Activated CD8-positive, alpha-beta memory T cell treated with anti-CD3 and anti-CD28 coated beads, Interleukin-2, amount 50 U/mL, for 4 hours (primary cell): ENCODE data around the gene BACH2.
"Not testable (repeated sequence)": the region's sequence is repeated elsewhere in the genome, so short reads cannot be mapped to it uniquely, and the experiment has no call there.

Source experiments
- DNase-seq: peaks from one replicate; pipeline ENCODE4 v3.0.0-alpha.2; 2020

The BACH2 gene

DNA sequence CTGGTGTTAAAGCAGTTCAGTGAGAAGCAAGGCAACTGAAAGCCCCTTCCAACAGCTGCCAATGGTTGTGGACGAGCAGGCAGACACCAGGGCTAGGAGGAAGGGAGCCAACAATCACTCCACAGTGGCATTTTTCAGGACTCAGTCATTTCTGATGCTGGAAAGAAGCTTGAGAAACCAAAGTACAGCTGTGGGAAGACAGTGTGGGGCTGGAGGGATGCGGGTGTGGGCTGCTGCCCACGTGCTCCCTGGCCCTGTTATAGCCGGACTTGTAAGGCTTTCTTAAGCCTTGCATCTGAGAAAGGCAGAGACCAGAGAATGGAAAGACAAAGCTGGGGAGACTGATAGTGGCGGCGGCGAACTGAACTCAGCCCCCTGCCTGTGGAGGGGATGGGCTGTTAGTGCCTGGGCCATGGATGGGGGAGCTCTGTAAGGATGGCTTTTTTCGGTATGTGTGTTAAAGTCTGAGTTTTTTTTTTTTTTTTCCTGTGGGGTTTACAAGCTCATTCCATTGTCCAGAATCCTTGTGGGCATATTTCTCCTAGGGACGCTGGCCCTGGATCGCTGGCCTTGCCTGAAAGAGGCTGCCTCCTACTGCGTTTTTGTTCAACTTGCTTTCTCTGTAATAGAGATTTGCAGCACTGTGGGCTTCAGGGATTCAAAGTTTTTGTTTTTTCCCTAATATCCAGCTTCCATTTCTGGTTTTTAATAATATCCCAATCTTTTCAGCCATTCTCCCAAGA is 310.7 kb downstream of the BACH2 start:
- DNase-seq: no peak

DNA sequence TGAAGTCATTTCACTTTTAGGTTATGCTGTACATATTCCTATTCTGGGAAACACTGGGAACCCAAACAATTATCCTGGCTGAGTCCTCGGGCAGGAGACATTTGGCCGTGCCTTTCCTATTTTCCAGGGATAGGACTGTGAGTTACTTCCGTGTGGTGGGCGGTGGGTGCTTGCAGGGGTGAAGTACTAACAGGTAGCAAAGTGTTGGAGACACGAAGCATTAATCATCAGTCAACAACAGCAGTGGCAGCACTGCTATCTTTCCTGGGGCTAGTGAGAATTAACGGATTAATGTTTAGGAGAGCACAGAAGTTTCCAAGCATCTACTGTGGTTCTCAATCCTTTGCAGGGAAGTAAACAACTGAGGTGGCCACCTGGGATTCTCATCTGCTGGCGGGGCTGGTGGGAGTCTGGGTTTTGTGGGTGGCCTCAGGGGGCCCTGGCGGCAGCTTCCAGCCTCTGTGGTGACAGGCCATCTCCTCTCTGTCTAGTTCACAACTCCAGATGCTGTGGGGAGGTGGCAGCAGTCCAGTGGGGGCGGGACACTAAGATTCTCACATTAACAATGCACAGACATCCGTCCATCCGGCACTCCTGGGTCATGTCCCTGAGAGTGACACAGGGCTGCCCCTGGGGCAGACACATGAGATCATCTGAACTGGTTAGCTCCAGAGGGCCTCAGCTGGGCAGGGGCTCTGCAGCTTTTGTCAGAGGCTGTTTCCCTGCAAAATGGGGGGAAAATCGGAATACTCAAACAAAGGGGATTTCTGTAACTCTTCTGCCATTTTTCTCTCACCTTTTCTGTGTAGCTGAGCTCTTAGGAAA is 311.5 kb downstream of the BACH2 start:
- DNase-seq: no peak

DNA sequence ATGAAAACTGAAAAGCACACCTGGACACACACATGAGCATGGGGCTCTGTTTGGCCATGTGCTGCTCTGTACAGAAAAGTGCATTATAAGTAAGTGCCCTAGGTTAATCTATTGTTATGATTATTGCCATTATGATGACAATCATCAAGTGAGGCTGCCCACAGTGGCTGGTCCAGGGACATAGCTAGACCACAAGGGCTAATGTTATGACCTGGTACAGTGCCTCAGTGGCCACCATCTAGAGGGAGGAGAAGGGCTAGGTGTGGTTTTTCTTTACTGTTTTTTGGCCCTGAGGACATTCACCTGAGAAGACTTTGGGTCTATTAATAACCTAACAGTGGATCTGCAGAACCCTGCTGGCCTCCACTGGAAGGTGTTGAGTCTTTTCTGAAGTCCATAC is 316.3 kb downstream of the BACH2 start:
- DNase-seq: no peak

DNA sequence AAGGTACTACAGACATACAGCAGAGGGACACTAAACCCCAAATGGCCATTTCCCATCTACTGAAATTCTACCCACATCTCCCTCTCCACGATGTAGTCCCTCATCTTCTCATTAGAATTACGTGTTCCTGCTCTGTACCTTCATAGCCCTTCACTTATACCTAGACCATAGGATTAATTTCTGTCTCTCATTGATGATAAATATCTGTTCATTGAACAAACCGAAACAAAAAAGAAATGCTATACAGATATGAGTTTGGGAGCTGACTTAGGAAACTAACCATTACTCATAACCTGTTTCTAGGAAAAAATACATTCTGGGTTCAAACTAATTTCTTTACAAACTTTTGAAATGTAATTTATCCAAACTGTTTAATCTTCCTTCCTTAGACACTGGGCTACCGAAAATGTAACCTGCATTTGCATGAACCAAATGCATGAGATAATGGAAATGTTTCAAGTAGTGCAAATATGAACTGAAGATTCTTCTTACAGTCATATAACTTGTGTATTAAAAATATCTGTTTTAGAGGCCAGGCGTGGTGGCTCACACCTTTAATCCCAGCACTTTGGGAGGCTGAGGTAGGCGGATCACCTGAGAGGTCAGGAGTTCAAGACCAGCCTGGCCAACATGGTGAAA is 317.0 kb downstream of the BACH2 start:
- DNase-seq: no peak

DNA sequence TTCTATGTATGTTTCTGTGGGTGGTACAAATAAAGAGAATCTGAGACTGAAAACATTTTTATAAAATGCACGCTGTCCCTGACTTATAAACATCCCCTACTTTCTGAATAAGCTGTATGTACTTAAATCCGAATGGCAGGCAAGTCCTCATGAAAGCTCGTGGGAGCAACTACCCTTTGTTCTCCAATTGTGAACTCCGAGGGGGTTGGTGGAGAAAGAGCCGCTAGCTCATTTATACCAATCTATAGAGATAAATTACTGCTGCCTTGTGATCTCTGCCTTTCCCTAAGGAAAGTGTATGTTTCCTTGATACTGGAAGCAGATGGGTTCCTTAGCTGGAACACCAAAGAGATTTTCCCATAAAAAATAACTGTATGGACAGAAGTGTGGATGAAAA is 317.9 kb downstream of the BACH2 start:
- no peak for DNase-seq

DNA sequence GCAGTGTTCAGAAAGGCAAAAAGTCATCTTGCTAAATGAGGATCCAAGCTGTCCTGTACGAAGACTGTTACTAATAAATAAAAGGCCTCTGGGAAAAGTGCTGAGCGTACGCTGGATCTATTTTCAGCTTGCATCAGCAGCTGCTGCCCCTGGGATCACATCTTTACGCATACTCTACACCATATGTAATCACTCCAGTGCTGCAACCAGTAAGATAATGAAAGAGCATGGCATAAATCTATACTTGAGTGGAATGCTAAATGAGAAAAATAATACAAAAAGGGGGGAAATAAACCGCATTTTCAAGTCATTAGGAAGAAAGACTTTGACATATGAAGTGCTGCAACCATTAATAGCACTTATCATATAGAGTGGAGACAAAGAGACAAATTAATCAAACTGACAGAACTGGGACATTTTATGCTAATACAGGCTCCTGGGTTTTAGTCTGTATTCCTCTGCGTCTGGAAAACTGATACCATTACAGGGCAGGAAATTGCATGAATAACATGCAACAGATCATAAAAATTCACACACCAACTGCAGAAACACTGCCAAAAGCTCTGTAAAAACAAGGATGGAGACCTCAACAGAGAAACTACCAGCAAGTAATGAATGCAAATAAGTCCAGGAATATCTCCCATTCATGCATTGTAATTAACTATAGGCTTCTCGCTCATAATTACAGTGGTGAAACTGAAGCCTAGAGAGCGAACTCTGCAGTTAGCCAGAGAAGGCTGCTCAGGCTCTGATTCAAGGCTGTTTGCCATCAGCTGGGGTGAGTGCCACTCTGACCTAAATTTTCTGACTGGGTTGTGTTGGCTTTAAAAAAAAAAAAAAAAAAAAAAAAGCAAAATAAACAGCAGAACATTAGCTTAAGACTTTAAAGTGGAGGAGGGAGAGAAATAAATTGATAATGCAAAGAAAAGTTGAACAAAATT is 318.6 kb downstream of the BACH2 start:
- no peak for DNase-seq

DNA sequence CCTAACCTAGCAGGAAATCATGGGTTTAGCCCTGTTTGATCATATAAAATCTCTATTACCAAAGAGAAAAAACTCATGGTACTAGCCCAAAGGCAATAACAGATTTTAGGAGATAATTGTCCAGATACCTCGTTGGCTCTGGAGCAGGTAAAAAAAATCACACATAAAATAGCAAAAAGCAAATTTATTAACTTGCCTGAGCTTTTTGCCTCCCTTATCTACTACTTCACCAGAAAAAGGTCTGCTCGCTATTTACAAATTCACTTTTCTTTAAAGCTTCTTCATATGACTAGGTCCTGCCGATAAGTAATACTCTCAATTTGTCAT is 320.0 kb downstream of the BACH2 start:
- no peak for DNase-seq

DNA sequence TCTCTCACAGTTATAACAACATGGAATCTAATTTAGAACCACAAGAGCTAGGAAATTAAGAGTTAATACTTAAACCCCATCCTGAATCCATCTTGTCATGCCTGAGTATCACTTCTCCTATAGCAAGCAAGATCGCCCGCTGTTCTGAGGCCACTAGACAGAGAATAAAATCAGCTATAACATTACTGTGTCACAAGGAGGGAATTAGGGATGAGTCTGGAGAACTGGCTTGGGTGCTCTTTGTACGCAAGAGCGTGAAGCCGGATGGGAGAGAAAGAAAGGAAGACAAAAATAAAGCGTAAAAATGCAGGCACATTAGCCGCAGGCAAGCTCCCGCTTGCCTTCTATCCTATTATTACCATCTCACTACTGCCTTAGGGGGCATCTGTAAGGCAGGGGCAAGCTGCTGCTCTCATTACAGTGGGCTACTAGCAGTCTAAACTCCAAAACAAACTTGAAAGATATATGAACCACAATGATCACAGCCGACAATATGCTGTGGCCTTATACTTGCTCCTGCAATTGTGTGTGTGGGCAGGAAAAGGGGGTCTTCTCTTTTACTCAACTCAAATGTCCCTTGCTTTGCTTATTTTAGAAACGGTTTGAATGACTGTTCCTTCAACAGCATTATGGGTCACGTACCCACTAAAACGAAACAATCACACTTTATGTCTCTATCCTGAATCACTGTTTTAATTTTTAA is 320.5 kb downstream of the BACH2 start:
- DNase-seq: no peak

DNA sequence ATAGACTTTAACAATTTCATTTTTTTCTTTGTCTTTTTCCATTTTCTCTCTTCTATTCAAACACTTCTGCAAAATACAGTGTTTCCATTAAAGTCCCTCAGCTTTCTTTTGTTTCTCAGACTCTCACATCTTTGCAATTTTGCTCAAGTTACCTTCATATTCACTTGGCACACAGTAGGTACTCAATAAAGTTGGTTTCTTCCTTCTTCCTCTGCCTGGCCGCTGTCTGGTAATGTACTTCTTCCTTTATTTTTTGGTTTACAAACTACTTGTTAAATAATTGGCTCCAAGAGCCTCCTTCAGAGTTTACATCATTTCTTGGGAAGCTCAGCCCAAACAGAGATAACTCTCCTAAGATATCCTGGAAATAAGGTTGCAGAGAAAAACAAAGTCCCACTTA is 321.3 kb downstream of the BACH2 start:
- no peak for DNase-seq

DNA sequence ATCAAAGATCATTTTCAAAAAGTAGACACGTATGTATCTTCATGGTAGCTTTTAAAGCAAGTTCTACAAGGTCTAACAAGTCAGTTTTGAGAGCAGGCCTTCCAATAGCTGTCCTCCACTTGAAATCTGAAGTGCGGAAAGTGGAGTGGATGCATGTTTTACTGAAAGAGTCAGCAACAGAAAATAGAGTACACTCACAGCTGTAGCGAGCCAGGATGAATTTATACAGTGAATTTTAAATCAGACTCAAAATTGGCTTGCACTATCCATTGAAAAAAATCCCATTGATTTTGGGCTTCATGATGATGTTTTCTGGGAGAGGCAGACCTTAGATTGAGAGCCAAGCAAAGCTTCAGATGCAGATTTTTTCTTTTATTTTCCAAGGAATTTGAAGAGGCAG is 321.8 kb downstream of the BACH2 start:
- no peak for DNase-seq

DNA sequence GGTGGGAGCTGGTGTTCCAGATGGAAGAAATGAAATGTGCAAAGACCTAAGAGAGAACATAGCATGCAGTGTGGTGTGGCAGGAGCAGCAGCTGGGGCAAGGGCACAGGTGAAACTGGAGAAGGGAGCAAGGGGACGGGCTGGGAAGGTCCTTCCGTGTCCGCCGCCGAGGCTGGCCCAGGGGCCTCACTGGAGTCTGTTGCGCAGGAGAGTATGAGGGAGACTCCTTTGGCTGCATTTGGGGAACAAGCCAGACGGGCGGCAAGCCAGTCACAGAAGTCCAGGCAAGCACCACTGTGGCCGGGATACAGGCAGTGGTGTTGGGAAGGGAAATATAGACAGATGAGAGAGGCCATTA is 324.6 kb downstream of the BACH2 start:
- DNase-seq: no peak

DNA sequence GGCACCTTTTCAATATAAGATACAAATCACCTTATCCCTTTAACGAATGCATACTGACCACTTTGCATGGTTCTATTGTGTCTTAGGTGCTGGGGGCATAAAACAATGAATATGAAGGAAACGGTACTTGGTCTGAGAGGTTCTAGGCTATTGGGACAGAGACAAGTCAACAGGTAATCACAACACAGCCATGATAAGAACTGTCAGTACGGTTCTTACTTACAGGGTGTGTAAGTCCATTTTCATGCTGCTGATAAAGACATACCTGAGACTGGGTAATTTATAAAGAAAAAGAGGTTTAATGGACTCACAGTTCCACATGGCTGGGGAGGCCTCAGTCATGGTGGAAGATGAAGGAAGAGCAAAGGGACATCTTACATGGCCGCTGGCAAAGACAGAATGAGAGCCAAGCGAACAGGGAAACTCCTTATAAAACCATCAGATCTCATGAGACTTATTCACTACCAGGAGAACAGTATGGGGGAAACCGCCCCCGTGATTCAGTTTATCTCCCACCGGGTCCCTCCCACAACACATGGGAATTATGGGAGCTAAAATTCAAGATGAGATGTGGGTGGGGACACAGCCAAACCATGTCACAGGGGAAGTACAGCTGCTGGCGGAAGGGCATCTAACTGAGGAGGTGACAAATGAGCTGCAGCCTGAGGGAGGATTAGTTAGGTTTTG is 325.2 kb downstream of the BACH2 start:
- not testable (repeated sequence) for DNase-seq

DNA sequence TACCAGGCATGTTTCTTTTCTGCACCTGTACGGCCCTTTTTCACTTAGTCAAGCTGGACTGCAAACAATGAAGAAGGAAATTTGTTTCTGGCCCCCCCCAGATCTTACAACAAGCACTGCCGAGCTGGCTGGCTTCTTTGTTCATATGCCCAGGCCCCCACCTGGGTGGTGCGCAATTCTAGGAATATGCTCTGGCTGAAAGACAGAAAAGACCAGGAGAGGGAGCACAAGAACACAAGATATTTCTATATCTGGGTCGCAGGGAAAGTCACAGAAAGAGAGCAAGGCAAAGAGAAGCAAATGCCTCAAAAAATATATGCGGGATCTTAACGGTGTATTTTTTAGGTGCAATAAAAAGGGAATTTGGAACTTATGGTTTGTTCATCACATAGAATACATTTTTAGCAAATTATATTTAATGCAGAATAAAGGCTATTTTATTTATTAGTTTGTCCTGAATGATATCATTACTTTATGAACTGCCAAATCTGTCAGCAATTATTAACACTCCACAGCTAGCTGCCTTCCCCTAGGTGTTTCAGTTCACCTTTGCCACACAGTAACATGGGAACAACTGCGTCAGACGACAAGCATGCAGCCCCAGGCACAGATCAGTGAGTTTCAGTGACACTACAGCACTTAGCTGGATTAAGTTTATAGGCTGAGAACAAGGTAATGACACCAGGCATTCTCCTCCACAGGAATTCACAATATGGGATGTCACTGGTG is 325.9 kb downstream of the BACH2 start:
- no peak for DNase-seq

DNA sequence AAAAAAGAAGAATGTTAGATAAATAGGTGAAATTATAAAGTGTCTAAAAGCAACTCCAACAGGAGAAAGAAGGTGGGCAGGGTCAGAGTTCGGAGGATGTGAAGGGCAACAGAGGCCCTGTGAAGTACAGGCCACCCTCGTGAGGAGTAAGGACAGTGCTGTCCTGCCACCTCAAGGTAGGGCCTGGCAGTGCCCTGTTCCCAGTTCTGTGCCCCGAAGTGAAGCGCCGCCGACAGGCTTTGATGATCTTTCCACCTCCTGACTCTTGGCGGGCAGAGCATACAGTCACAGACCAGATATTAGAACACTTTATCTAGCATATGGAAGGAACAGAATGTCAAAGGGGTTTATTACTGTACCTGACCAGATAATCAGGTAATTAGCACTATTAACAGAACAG is 326.6 kb downstream of the BACH2 start:
- DNase-seq: no peak

DNA sequence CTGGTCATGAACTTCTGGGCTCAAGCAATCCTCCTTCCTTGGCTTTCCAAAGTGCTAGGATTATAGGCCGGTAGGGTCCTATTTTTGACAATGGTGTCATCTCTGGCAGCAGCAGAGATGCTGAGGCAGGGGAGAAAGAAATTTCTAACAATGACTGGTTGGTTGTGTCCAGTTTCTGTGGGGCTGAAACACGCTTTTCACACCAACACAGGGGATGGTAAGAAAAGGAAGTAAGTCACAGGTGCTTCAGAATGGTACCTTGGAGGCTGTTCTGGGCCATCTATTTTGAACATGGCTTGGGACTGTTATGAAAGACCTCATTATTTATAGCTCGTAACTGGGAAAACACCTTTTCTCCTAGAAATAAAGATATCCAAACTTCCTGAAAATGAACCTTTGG is 329.7 kb downstream of the BACH2 start:
- no peak for DNase-seq

DNA sequence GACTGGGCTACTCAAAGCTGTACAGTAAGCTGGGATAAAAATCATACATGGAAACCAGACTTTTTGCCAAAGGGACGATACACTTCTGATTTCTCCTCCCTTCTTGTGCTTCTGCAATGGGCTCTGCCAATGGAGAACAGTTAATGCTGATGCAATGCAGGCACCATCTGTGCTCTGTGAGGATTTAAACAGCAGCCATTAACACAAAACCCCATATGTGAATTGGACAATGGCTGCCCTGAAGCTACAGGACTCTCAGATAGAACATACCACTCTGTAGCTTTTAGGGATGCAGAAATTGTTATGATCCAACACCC is 330.5 kb downstream of the BACH2 start:
- no peak for DNase-seq

DNA sequence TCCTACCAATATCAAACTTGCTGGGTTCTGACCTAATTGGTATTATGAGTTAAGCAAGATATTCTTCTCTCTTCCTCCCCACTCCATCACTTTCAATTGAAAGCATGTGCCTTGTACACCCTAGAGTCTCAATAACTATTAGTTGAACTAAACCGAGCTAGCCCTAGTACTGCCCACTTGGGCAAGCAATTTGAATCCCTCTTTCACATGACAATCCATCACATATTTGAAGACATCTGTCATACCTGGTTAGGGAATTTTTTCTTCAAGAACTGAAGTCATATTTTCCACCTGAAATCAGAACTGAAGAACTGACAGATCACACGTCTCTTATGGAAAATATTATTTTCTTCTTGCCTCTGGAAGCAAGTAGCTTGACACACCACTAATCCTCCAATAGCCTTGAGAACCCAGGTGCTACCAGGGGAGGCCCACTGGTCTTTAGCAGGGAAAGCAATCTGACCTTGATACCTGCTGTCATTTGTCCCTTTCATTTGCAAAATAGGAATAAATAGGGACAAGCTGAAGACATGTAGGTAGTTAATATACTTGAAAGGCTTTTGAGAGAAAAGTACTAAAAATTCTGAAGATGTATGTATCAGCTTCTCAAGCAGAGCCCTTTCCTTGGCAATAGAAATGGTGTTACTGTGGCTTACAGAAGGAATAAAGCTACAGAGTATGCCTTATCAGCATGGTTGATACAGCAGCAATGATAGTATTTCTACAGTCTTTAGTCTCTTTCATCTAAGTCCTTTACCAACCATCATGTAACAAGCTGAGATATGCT is 331.0 kb downstream of the BACH2 start:
- DNase-seq: no peak

DNA sequence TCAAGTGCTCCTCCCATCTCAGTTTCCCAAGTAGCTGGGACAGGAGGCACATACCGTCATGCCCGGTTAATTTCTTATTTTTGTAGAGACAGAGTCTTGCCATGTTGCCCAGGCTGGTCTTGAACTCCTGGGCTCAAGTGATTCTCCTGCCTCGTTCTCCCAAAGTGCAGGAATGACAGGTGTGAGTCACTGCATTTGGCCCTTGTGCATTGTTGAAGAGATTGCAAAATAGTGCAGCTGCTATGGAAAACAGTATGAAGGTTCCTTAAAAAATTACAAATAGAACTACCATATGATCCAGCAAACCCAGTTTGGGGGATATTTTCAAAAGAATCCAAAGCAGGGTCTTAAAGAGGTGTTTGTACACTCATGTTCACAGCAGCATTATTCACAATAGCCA is 333.3 kb downstream of the BACH2 start:
- no peak for DNase-seq

DNA sequence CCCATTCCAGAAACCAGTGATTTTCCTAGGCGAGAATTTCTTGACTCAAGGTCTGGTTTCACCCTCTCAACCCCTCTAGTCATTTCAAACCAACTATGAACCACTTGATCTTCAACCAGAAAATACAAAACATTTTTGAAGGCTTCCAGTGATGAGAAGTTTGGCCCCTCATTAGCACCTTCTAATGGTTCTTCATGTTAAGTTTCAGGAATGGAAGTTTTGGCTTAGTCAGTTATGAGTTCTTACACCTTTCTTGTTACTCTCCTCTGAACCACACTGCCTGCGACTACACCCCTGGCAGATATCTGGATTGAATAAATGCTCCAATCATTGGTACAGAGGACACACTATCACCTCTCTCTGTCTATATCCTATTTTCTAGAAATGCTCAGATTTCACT is 335.2 kb downstream of the BACH2 start:
- no peak for DNase-seq

DNA sequence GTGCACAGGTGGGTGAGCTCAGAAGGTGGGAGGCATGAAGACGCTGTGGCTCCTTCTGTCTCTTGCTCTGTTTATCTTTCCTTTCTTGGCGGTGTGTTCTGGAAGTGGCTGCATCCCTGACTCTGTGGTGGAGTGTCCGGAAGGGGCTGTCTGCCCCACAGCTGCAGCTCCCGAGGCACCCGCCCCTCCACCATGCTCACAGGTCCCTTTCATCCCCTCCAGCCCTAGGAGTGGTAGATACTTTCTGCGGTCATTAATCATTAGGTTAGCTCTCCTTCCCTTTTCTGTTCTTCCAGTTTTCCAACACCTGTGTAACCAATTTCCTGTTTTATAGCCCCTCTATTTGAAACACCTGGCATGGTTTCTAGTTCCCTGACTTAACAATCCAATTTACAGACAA is 336.8 kb downstream of the BACH2 start:
- DNase-seq: no peak

DNA sequence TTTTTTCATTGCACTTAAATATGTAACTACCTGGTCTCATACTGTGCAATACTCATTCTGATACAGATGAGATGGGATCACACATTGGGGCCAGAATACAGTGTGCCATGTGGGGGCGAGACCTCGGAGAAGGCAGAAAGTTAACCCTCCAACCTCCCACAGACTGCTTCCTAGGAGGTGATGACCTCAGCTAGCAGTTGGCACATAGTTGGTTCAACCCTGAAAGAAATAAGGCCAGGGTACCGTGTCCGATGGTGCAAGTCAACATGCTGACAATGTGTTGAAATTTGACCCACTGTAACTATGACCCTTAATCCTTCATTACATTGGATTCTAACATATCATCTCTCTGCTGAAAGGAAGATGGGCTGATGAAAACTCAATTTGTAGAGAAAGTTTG is 340.5 kb downstream of the BACH2 start:
- DNase-seq: no peak
